HG02610 (cell line): ENCODE results near the gene CHST2.

Source experiments
- ATAC-seq: cut with Tn5 transposase; IDR thresholded peaks from one replicate; pipeline ENCODE4 v1.9.1; 2021; ENCODE audit warnings: mild to moderate bottlenecking, moderate library complexity; ENCODE audit not compliant: unreplicated experiment

CHST2 gene

DNA sequence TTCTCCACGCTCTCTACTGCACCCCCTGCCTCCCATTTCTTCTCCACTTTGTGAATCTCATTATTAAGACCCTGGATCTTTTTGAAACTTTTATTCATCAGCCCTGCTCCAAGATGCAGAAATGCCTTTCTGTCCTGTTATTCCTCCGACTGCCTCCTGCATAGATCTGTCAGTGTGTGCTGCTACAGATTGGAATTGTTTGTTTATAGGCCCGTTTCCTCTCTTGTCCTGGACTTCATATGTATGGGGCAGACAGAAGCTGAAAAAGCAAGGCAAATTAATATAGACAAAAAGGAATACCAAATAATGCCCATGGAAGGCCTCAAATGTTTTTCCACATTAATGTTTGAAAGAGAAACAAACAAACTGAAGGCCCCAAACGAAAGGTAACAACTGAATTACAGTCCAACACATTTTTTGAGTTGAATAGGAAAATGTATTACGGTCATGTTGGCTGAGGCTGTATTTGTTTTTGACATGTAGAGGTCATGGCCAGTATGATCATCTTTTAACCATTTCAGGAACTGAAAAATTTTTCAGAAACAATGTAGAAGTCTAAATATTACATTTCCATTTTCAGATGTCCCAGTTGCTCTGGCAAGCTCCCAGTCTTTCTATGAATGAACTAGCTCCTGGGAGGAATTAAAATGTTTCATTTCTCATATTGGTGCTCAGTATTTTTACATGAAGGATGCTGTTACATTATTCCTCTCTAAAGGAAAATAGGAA is 8.8 kb downstream of the CHST2 start:
- ATAC-seq: no peak

DNA sequence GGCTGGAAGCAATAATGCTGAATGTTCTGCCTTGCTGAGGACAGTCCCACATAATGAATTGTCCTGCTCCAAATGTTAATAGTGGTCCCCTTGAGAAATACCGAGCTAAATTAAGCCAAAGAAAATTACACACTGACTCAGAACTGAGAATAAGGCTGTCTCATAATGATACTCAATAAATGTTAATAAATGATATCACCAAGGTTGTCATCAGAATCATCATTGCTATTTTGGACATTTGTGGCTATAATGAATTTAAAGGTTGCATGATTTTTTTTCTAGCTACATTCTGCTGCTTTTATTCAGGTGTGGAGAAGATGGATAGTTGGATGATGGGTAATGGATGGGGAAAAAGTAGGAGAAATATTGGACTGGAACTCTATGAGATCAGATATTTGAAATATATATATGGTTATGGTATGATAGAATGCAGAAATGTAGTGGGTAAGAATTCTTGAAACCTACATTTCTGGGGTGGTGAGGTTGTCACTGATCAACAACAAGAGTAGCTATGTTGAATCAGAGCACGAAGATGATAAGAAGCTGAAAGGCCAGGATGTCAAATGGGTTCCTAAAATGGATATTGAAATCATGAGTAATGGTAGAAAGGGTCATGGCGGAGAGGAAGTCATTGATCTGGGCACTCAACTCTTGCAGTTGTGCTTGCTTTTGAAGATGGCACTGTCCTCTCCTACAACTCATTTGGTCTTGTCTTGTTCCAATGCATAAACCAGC is 12.8 kb downstream of the CHST2 start:
- peak; percentile 38 for ATAC-seq

DNA sequence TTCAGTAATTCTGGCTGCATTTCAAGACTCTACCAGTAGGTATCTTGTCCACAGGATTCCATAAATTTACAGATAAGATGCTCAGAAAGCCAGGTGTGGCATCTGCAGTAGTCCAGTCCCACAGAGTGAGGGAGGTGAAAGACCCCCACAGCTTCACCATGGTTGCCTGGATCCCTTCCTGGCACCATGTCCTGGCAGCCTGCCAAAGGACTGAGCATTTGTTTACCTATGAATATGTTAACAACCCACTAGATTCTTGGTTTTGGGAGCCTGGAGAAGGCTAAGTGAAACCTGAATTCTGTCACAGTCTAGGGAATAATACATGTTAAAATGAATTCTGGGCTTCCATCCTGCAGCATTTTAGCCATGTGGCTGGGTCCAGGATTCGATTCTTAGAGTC is 14.9 kb downstream of the CHST2 start:
- ATAC-seq: no peak

DNA sequence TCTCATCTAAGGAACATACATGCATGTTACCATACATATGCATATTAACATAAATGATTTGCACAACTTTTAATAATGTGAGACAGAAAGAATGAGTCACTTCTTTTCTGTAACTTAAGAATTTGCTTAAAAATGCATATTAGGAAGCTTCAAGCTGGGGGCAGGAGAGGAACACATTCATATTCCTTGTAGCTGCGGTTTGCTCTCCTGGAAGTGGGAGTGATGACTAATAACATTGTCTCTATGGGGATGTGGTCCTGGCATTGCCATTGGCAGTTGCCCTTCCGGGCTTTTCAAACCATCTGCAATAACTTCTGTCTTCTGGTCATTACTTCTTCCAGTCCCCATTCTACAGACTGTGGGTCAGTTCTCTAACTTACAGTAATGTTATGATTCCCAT is 15.6 kb downstream of the CHST2 start:
- no peak for ATAC-seq

DNA sequence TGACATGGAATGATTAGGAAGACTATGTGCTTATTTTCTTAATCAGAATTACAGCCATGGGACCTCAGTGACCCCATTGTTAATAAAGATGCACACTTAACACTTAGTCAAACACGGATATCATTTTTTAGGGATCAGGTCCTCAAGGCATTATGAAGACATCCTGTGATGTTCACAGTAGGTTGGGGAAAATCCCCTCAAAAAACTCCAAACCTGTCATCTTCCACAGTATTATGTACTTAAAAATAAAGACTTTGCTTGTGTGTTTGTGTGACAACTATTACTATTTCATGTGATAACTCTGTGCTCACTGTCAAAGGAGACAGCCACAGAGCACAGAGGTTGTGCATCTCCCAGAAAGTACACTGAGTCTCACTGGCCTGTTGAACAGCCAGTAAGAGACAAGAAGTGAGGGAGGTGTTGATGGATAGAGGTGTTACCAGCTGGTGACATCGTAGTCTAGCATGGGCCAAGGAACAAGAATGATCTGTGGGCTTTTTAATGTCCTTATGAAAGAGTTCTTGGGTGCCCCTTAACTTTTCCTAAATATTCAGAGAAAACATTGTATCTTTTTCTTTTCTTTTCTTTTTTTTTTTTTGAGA is 18.0 kb downstream of the CHST2 start:
- ATAC-seq: no peak

DNA sequence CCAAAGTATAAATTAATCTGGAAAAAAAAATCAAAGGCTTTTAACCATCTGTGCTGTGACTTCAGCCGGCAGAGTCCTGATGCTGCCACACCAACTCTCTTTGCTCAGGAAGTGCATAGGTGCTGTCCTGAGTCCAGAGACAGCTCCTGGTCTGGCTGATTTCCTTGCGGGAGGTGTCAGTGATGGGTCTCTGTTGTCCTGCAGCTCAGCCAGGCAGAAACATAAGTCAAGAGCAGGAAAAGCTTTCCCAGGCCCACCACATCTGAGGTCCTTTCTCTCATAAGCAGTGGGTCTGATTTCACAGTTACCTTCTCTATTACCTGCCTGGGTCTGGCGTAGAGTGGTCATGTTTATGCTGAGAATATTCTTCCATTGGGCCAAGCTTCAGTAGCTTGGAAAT is 19.4 kb downstream of the CHST2 start:
- ATAC-seq: no peak

DNA sequence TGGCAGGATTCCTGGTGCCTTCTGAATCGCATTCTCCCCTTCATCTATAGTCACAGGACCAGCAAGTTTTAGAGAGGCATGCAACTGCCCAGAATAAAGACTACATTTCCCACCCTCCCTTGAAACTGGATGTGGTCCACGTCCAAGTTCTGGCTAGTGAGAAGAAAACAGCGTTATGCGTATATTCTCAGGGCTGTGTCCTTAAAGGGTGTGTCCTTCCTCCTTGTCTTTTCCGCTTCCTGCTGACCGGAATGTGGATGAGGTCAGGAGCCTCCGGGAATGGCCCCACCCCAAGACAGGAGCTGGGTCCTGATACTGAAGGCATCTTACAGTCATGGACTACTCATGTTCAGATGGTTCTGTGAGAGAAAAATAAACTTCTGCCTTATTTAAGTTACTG is 20.2 kb downstream of the CHST2 start:
- no peak for ATAC-seq

DNA sequence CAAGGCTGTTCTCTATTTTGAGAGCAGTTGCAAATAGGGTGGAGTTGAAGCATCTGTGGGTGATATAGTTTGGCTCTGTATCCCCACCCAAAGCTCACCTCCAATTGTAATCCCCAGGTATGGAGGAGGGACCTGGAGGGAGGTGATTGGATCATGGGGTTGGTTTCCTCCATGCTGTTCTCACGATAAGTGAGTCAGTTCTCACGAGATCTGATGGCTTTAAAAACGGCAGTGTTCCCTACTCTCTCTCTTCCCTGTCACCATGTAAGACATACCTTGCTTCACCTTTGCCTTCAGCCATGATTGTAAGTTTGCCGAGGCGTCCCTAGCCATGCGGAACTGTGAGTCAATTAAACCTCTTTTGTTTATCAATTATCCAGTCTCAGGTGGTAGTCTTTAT is 21.0 kb downstream of the CHST2 start:
- ATAC-seq: no peak

DNA sequence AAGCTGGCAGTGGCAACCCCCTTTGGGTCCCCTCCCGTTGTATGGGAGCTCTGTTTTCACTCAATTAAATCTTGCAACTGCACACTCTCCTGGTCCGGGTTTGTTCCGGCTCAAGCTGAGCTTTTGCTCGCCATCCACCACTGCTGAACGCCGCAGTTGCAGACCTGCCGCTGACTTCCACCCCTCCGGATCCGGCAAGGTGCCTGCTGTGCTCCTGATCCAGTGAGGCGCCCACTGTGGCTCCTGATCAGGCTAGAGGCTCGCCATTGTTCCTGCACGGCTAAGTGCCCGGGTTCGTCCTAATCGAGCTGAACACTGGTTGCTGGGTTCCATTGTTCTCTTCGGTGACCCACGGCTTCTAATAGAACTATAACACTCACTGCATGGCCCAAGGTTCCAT is 22.8 kb downstream of the CHST2 start:
- ATAC-seq: no peak

DNA sequence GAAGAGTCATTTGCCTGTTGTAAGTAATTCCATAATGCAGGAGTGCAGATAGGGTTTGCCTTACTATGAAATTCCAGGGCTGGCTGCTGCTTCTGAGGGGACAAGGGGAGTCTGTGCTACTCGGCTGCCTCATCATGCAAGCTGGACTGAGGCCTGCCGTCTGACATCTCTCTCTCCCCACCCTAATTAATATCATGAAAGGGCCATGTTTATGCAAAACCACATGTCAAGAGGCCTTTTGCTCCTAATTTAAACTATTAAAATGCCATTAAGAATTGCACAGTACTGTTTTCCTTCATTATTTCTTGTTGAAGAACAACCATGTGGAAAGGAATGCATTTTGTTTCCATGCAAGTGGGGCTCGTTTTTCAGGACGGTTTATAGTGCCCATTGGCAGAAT is 26.3 kb downstream of the CHST2 start:
- no peak for ATAC-seq

DNA sequence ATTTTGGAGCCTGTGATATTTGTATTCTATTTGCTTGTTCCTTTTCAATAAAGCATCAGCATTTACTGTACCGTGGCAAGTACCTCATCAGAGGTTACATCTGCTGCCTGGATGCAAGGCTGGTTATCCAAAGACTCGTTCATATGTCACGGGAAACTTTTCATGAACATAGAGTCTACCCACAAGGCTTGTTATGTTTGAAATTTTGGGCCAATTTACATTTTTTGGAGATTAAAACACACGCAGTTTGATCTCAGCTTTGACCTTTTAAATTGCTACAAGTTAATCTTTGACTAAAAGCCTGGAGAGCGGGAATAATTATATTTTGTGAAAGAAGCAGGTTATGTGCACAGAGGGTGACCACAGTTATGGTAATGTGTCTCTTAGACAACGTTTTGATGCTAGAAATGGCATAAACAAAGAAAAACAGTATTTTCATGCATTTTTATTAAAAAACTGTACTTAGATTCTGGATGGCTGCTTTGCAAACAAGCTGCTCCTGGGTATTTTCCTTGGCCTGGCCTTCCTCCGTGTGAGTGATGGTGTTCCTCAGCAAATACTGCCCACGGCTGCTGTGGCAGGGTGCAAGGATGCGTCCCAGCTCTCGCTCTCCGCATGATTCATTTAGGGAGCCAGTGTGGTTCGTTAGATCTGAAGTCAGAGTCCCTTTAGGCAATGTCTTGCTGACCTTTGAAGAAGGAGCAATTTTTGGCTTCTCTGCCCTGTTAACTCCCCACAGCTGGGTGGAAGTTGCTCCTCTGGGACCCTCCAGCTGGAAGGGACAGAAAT is 27.1 kb downstream of the CHST2 start:
- no peak for ATAC-seq

DNA sequence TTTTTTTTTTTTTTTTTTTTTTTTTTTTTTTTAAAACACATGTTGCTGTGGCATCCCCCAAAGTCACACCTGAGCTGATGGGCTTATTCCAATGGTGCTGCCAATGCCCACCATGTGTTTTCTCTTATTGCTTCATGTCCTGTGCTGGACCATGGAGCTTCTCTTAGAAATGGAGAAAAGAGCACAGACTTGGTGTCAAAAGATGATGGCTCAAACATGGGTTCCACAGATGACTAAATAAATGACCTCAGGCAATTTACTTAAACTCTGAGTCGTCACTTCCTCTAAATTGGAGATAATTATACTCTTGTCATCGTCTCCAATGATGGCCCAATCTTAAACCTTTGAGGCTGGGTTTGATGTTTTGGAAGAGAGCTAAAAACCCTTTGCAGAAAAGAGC is 28.1 kb downstream of the CHST2 start:
- no peak for ATAC-seq

DNA sequence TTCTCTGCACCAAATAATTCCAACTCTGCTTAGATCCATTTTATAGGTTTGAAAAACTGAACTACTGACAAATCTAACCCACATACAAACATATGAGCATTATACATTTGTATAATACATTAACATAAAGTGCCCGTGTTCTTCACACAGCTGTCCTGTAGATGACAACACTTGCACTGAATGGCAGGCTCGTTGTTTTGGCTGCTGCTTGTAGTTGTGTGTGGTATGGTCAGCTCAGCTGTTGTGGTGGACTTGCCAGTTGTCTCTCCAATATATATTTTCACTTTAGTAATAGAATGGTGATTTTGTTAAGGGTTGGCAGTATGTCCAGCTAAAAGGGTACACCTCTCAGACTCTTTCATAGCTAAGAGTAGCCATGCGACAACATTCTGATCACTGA is 30.5 kb downstream of the CHST2 start:
- no peak for ATAC-seq

DNA sequence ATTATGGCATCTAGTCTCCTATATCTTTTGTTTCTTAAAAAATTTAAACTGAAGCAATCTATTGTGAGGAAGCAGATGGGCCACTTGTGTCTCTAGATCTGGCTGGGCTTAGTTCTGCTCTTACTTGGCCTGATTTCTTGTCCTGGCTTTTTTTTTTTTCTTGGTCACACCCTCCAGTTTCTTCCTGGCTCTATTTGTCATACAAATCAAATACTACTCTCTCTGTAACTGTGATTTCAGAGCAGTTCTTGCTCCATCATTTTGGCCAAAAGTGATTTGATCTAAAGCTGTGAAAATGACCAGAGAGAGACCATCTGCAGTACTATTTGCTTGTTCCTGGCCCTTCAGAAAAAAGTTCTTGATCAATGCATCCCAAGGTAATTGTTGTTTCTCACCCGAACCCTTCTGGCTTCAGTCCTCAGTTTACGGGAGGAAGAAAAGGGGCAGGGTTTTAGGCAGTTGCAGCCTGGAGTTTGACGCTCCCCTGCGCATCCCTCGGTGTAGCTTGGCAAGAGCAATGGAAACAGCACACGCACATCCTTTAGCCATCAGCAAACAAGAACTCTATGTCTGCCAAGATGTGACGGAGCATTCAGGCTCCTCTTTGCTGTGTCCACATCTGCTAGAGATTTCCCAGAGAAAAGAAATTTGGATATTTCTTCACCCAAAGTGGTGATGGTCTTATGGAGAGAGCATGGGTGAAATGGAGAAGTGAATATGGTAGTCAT is 31.6 kb downstream of the CHST2 start:
- no peak for ATAC-seq

DNA sequence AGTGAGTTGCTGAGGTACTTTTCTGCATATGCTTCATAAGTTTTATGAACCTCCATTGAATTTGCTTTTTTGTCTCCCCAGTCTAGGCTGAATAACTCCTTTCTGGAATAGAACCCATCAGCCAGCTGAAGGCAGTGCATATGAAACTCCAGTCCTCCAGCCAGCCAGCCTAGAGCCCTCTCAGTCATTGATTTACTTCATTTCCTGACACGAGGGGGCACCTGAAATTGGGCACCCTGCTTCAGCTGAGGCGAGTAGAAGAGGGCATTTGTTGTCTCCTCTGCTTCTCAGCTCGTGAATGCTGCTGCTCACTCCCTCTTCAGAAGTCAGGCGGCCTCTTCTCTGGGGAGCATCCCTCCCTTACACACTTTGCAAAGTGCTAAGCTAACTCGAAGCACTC is 32.5 kb downstream of the CHST2 start:
- no peak for ATAC-seq

DNA sequence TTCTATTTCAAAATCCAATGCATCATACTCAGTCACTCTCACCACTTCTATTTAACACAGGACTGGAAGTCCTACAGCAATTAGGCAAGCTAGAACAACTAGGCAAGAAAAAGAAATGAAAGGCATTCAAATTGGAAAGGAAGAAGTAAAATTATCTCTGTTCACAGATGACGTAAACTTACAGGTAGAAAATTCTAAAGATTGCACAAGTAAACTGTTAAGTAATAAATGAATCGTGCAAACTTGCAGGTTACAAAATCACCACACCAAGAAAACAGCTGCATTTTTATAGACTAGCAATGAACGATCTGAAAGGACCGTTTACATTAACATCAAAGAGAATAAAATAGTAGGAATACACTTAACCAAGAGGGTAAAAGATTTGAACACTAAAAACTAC is 36.2 kb downstream of the CHST2 start:
- ATAC-seq: no peak

DNA sequence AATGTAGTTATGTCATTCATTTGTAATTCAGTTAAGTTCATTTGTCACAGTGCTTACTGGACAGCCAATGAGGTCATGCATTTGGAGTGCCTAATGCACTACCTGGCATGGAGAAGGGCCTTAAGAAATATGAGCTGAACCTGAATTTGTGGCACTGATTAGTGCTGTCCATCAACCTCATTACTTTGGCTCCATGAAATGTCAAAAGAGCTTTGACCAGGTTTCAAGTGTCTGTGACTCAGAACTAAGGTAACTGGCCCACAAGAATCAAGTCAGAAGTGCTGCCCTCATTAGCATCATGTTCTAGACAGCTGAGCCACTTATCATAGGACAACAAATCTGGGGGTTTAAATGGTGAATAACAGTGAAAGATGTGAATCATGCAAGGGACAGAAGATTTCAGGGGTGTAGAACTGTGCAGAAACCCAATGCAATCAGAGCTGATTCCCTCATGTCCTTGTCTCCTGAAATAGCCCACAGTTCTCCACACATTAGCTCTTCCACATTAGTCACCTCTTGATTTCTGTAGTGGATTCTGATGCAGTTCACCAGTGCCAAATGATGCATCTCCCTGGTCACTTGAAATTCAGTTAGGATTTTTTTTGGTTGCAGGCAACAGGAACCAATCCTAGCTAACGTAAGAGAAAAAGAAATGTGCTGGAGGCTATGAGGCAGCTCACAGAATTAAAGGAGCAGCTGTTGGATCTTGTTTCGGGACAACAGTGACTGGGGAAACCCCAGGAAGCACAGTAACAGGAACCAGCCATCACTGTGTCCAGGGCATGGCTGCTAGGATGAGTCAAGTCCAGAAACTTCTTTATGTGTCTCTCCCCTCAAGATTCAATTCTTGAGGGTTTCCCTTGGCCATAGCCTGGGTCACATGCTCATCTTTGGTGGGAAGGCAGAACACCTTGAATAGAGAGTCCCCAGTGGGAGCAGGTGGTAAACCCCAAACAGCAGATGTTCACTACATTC is 38.7 kb downstream of the CHST2 start:
- ATAC-seq: peak; percentile 90

DNA sequence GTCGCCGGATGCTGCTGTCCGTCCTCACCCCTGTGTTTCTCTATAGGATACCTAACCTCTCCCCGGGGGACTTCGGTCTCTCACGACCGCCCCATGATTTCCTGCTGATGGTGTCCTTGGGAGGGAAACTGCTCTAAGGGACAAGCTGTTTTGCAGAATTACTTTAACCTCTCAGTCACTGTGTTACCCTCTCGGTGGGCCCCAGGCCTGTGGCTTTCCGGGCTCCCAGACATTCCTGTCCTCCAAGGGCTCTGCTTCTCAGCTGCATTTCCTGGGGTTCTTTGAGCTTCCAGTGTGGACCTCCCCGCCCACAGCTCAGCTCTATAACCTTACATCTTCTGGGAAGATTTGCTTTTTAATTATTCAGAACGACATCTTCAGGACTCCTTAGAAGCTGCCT is 40.9 kb downstream of the CHST2 start:
- no peak for ATAC-seq

DNA sequence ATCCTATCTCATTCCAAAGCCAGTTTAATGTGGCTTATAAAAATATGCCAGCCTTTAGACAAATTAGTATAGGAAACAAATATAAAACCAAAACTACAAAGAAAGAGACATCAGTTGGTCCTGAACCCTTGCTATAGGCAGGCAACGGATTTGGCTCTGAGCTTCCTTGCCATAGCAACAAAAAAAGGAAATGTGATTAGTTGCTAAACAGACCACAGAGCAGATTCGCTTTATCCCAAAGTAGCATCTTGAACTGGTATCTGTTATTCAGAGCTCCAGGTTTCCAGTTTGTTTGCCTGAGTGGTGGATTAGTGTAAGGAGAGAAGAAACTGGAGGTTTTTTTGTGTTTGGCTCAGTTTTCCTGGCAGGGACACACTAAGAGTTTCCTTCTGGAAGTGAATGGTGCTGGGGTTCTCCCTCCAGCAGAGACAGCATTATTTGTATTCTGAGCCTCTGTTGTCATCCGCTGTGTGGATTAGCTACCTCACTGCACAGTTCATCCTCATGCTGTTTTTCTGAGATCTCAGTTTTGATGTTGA is 44.1 kb downstream of the CHST2 start:
- ATAC-seq: no peak
